DOHH2 (cell line): ENCODE results near the gene ARL6.
A peak's percentile ranks its signal among the peaks of the same experiment; 100 is the strongest.

Source experiments
- H3F3A ChIP-seq: fragments of 200-600 bp; sonication (generic), shearing (Covaris generic); 2 replicates; pipeline ENCODE4 v1.6.0; 2016; ENCODE audit warnings: antibody characterized with exemption, mild to moderate bottlenecking; ENCODE audit not compliant: control insufficient read depth, insufficient read depth
- H3K27ac ChIP-seq: fragments of 200-600 bp; sonication (generic); 2 replicates; pipeline ENCODE4 v1.5.1; 2014; ENCODE audit warnings: low read depth, mild to moderate bottlenecking, low read length, moderate library complexity
- H3K27me3 ChIP-seq: fragments of 200-600 bp; sonication (generic); 2 replicates; pipeline ENCODE4 v1.6.1; 2014; ENCODE audit warnings: mild to moderate bottlenecking, low read length, mixed read lengths; ENCODE audit not compliant: control insufficient read depth
- H3K36me3 ChIP-seq: fragments of 200-600 bp; sonication (generic); 2 replicates; pipeline ENCODE4 v1.6.1; 2014; ENCODE audit warnings: mild to moderate bottlenecking, low read length, moderate library complexity, mixed read lengths; ENCODE audit not compliant: control insufficient read depth
- H3K4me1 ChIP-seq: fragments of 200-600 bp; sonication (generic); 2 replicates; pipeline ENCODE4 v1.6.1; 2014; ENCODE audit warnings: mild to moderate bottlenecking, low read length, mixed read lengths; ENCODE audit not compliant: control insufficient read depth
- H3K4me2 ChIP-seq: fragments of 200-600 bp; sonication (generic); 2 replicates; pipeline ENCODE4 v1.6.0; 2014; ENCODE audit warnings: mild to moderate bottlenecking, low read length, moderate library complexity
- H3K4me3 ChIP-seq: fragments of 200-600 bp; sonication (generic); 2 replicates; pipeline ENCODE4 v1.5.1; 2014; ENCODE audit warnings: mild to moderate bottlenecking, low read length, mixed read lengths
- H3K79me2 ChIP-seq: fragments of 200-600 bp; sonication (generic); 2 replicates; pipeline ENCODE4 v1.6.1; 2014; ENCODE audit warnings: mild to moderate bottlenecking, low read length, mixed read lengths; ENCODE audit not compliant: control insufficient read depth
- H3K9me2 ChIP-seq: fragments of 200-600 bp; sonication (generic); replicated peaks from 2 replicates; pipeline ENCODE4 v1.6.1; 2014; ENCODE audit warnings: mild to moderate bottlenecking, low read length, mixed read lengths; ENCODE audit not compliant: control insufficient read depth
- H3K9me3 ChIP-seq: fragments of 200-600 bp; sonication (generic); 2 replicates; pipeline ENCODE4 v1.6.1; 2014; ENCODE audit warnings: antibody characterized with exemption, low read length, mixed read lengths; ENCODE audit not compliant: control insufficient read depth, insufficient read depth
- H4K20me1 ChIP-seq: fragments of 200-600 bp; sonication (generic); 2 replicates; pipeline ENCODE4 v1.6.0; 2014; ENCODE audit warnings: low read depth, mild to moderate bottlenecking, antibody characterized with exemption, low read length, moderate library complexity; ENCODE audit not compliant: control insufficient read depth, insufficient read depth
- EZH2phosphoT487 ChIP-seq: fragments of 200-600 bp; sonication (generic); IDR thresholded peaks from 2 replicates; pipeline ENCODE4 v1.6.1; 2017; ENCODE audit warnings: borderline replicate concordance, mild to moderate bottlenecking, antibody characterized with exemption, low read length, moderate library complexity, mixed read lengths
- TF ChIP-seq, protein P1 (sequence below): fragments of 200-600 bp; sonication (generic); IDR thresholded peaks from one replicate; pipeline ENCODE4 v1.5.1; 2014; ENCODE audit warnings: antibody characterized with exemption, mild to moderate bottlenecking, low read depth, low read length; ENCODE audit not compliant: poor library complexity, severe bottlenecking

ARL6 gene

GRCh38 chr3:97764407-97765238, at the start of gene ARL6:
Gene ARL6, plus strand, starts transcription at chr3:97764758. Its CDS starts 3,350 bp downstream, at chr3:97768108.
- Histone ChIP-seq H3K4me3 (peak within 1 kb of the TSS; percentile 93), H3K27me3 (no peaks in the 10 kb centered on the region), H3K27ac (peak within 1 kb of the TSS; percentile 50), H4K20me1 (no peaks in the 10 kb centered on the region), H3K4me1 (peaks cover 58% of the 10 kb centered on the region), H3K4me2 (peak within 1 kb of the TSS; percentile 78), H3K9me2 (no peaks in the 10 kb centered on the region), H3K79me2 (peaks cover 34% of the 10 kb centered on the region), H3K9me3 (no peaks in the 10 kb centered on the region), H3F3A (0 out of 2 replicates have a peak, but pooled peaks cover 3% of the 10 kb centered on the region), H3K36me3 (peaks cover 3% of the 10 kb centered on the region)
- TF ChIP-seq, protein P1, sequence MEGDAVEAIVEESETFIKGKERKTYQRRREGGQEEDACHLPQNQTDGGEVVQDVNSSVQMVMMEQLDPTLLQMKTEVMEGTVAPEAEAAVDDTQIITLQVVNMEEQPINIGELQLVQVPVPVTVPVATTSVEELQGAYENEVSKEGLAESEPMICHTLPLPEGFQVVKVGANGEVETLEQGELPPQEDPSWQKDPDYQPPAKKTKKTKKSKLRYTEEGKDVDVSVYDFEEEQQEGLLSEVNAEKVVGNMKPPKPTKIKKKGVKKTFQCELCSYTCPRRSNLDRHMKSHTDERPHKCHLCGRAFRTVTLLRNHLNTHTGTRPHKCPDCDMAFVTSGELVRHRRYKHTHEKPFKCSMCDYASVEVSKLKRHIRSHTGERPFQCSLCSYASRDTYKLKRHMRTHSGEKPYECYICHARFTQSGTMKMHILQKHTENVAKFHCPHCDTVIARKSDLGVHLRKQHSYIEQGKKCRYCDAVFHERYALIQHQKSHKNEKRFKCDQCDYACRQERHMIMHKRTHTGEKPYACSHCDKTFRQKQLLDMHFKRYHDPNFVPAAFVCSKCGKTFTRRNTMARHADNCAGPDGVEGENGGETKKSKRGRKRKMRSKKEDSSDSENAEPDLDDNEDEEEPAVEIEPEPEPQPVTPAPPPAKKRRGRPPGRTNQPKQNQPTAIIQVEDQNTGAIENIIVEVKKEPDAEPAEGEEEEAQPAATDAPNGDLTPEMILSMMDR: no peak
- no peak for TF ChIP-seq EZH2phosphoT487

- H3F3A ChIP-seq: no peaks in the 10 kb centered on the region
- no peaks in the 10 kb centered on the region for H3K79me2 ChIP-seq
- H3K9me2 ChIP-seq: no peaks in the 10 kb centered on the region
- H3K4me2 ChIP-seq: peak overlapping the region; percentile 21; the same call in 1 of the 2 replicates
- no peaks in the 10 kb centered on the region for H3K36me3 ChIP-seq
- H3K27ac ChIP-seq: no peak overlapping the region
- H3K4me1 ChIP-seq: peaks cover 5% of the 10 kb centered on the region
- no peaks in the 10 kb centered on the region for H4K20me1 ChIP-seq
- TF ChIP-seq EZH2phosphoT487: no peak
- TF ChIP-seq, protein P1: peak; percentile 86
- no peaks in the 10 kb centered on the region for H3K9me3 ChIP-seq
- 0 out of 2 replicates have a peak overlapping the region, but pooled peaks have one; percentile 21 for H3K4me3 ChIP-seq
- H3K27me3 ChIP-seq: no peaks in the 10 kb centered on the region
Observed at GRCh38 chr3:97719156-97719821, 45.3 kb upstream of the ARL6 start.

DNA sequence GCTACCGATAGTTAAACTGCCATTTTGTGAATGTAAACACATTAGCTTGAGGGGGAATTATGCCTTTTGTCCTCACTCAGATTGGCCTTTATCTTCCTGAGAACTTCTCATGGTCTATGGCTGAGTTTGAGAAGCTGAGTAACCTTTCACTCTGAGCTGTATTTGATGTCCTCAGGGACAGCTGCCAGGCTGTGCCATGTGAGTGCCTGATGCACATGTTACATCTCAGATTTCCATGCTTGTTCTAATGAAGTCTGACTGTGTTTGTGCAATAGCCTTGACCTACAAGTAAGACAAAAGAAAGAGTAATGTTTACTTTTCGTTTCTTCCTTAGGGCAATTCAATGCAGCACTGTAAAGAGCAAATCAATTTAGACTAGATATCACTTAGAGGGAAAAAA, 44.1 kb upstream of the ARL6 start:
- no peaks in the 10 kb centered on the region for H3K79me2 ChIP-seq
- H3K4me1 ChIP-seq: peaks cover 5% of the 10 kb centered on the region
- no peak for TF ChIP-seq EZH2phosphoT487
- TF ChIP-seq, protein P1: no peak
- no peak overlapping the region for H3K27ac ChIP-seq
- H3K9me2 ChIP-seq: no peaks in the 10 kb centered on the region
- H3K4me2 ChIP-seq: no peak overlapping the region
- no peaks in the 10 kb centered on the region for H3K9me3 ChIP-seq
- H3K36me3 ChIP-seq: no peaks in the 10 kb centered on the region
- H3F3A ChIP-seq: no peaks in the 10 kb centered on the region
- H3K27me3 ChIP-seq: no peaks in the 10 kb centered on the region
- H4K20me1 ChIP-seq: no peaks in the 10 kb centered on the region
- no peak overlapping the region for H3K4me3 ChIP-seq
